IPS-11a (cell line): Measurements from ENCODE around the gene GPR108.

Experiments used
- H3K4me3 ChIP-seq: one replicate; pipeline ENCODE4 v1.5.1; 2013; ENCODE audit warnings: low read depth, low read length, control low read depth

GPR108 gene

GRCh38 chr19:6708346-6708745 is 29.0 kb downstream of the GPR108 start:
- no peak overlapping the region for H3K4me3 ChIP-seq

GRCh38 chr19:6707658-6708018 is 29.7 kb downstream of the GPR108 start:
- H3K4me3 ChIP-seq, result no peak overlapping the region

GRCh38 chr19:6707011-6707657 is 30.2 kb downstream of the GPR108 start:
- H3K4me3 ChIP-seq, result no peak overlapping the region

- no peak overlapping the region for H3K4me3 ChIP-seq
Observed at GRCh38 chr19:6706633-6706958, 30.8 kb downstream of the GPR108 start.

GRCh38 chr19:6705931-6706632 is 31.3 kb downstream of the GPR108 start:
- H3K4me3 ChIP-seq, result no peak overlapping the region

- H3K4me3 ChIP-seq, result no peak overlapping the region
Observed at GRCh38 chr19:6700586-6701316, 36.6 kb downstream of the GPR108 start.

GRCh38 chr19:6699935-6700334 is 37.4 kb downstream of the GPR108 start:
- H3K4me3 ChIP-seq, result no peak overlapping the region

GRCh38 chr19:6697291-6697690 is 40.1 kb downstream of the GPR108 start:
- H3K4me3 ChIP-seq, result no peak overlapping the region

- no peak overlapping the region for H3K4me3 ChIP-seq
Observed at GRCh38 chr19:6696239-6696820, 41.0 kb downstream of the GPR108 start.

GRCh38 chr19:6694147-6694815 is 43.1 kb downstream of the GPR108 start:
- no peak overlapping the region for H3K4me3 ChIP-seq

GRCh38 chr19:6693681-6694080 is 43.7 kb downstream of the GPR108 start:
- H3K4me3 ChIP-seq, result no peak overlapping the region

- H3K4me3 ChIP-seq, result no peak overlapping the region
Observed at GRCh38 chr19:6693056-6693471, 44.3 kb downstream of the GPR108 start.

GRCh38 chr19:6692027-6692426 is 45.4 kb downstream of the GPR108 start:
- no peak overlapping the region for H3K4me3 ChIP-seq

- H3K4me3 ChIP-seq, result no peak overlapping the region
Observed at GRCh38 chr19:6691342-6691741, 46.0 kb downstream of the GPR108 start.

GRCh38 chr19:6690160-6690885 is 47.1 kb downstream of the GPR108 start:
- H3K4me3 ChIP-seq, result no peak overlapping the region

GRCh38 chr19:6687114-6687513 is 50.3 kb downstream of the GPR108 start:
- no peak overlapping the region for H3K4me3 ChIP-seq

GRCh38 chr19:6686628-6686975 is 50.8 kb downstream of the GPR108 start:
- H3K4me3 ChIP-seq, result no peak overlapping the region

- H3K4me3 ChIP-seq, result no peak overlapping the region
Observed at GRCh38 chr19:6685962-6686627, 51.3 kb downstream of the GPR108 start.

- no peak overlapping the region for H3K4me3 ChIP-seq
Observed at GRCh38 chr19:6685482-6685881, 51.9 kb downstream of the GPR108 start.

GRCh38 chr19:6683971-6684370 is 53.4 kb downstream of the GPR108 start:
- no peak overlapping the region for H3K4me3 ChIP-seq
